Glutamatergic neuron (in vitro differentiated cells): ENCODE data around the gene HIF3A. TPM values are rescaled to one million over a fixed set of nuclear protein-coding genes. Genes with fewer than 3 reads are reported as not detected.

Experiments used
- DNase-seq: peaks from one replicate; pipeline ENCODE4 v3.0.0; 2022
- H3K27ac Mint-ChIP-seq: one replicate; pipeline ENCODE4 v1.8.0; 2020; ENCODE audit warnings: mild to moderate bottlenecking, mixed read lengths, inconsistent platforms; ENCODE audit not compliant: unreplicated experiment
- H3K27me3 Mint-ChIP-seq: one replicate; pipeline ENCODE4 v1.8.0; 2020; ENCODE audit warnings: mild to moderate bottlenecking, moderate library complexity, mixed read lengths, inconsistent platforms; ENCODE audit not compliant: unreplicated experiment
- H3K36me3 Mint-ChIP-seq: one replicate; pipeline ENCODE4 v1.8.0; 2020; ENCODE audit warnings: mild to moderate bottlenecking, mixed read lengths, inconsistent platforms; ENCODE audit not compliant: unreplicated experiment
- H3K4me1 Mint-ChIP-seq: one replicate; pipeline ENCODE4 v1.8.0; 2020; ENCODE audit warnings: mild to moderate bottlenecking, low read depth, mixed read lengths, inconsistent platforms; ENCODE audit not compliant: unreplicated experiment
- H3K4me3 Mint-ChIP-seq: one replicate; pipeline ENCODE4 v1.8.0; 2020; ENCODE audit warnings: mild to moderate bottlenecking, mixed read lengths, inconsistent platforms; ENCODE audit not compliant: unreplicated experiment
- H3K9me3 Mint-ChIP-seq: one replicate; pipeline ENCODE4 v1.8.0; 2020; ENCODE audit warnings: mild to moderate bottlenecking, moderate library complexity, mixed read lengths, inconsistent platforms; ENCODE audit not compliant: unreplicated experiment
- CTCF ChIP-seq: fragments of 200-600 bp; sonication (generic); IDR thresholded peaks from one replicate; pipeline ENCODE4 v1.5.0; 2021; ENCODE audit not compliant: partially characterized antibody, unreplicated experiment
- total RNA-seq: library from RNA; stranded (reverse); fragmentation: NEBNext Ultra II Directional; extraction: Animal tissue kit (Norgen Biotek cat#: 25700); gene quantifications from one replicate; pipeline ENCODE4 v1.2.1, GENCODE V29; 2021; ENCODE audit not compliant: unreplicated experiment

The HIF3A gene
- total RNA-seq, 1 donor from 2014 or later: 4.4 TPM

GRCh38 chr19:46279177-46279576, 17.7 kb upstream of the HIF3A start:
- no peak for DNase-seq
- no peak overlapping the region for H3K4me3 Mint-ChIP-seq
- H3K27ac Mint-ChIP-seq: no peak overlapping the region

GRCh38 chr19:46283771-46284170, 13.1 kb upstream of the HIF3A start:
- no peaks in the 10 kb centered on the region for H3K4me1 Mint-ChIP-seq
- peaks cover 1% of the 10 kb centered on the region for H3K9me3 Mint-ChIP-seq
- no peak overlapping the region for H3K27ac Mint-ChIP-seq
- no peaks in the 10 kb centered on the region for H3K36me3 Mint-ChIP-seq
- peaks cover 4% of the 10 kb centered on the region for H3K27me3 Mint-ChIP-seq
- no peak for TF ChIP-seq CTCF
- no peak for DNase-seq
- H3K4me3 Mint-ChIP-seq: no peak overlapping the region

More at GRCh38 chr19:46279177-46279576, 17.7 kb upstream of the HIF3A start:
- Mint-ChIP-seq H3K4me1 (no peaks in the 10 kb centered on the region), H3K9me3 (peaks cover 3% of the 10 kb centered on the region), H3K27me3 (peaks cover 1% of the 10 kb centered on the region), H3K36me3 (no peaks in the 10 kb centered on the region)
- TF ChIP-seq CTCF: no peak

- no peak overlapping the region for H3K27ac Mint-ChIP-seq
- H3K4me3 Mint-ChIP-seq: no peak overlapping the region
- no peak for TF ChIP-seq CTCF
- no peaks in the 10 kb centered on the region for H3K36me3 Mint-ChIP-seq
- H3K4me1 Mint-ChIP-seq: no peaks in the 10 kb centered on the region
- H3K27me3 Mint-ChIP-seq: peaks cover 3% of the 10 kb centered on the region
- H3K9me3 Mint-ChIP-seq: peaks cover 1% of the 10 kb centered on the region
- no peak for DNase-seq
Measured at GRCh38 chr19:46284635-46285034, 12.2 kb upstream of the HIF3A start.

DNA sequence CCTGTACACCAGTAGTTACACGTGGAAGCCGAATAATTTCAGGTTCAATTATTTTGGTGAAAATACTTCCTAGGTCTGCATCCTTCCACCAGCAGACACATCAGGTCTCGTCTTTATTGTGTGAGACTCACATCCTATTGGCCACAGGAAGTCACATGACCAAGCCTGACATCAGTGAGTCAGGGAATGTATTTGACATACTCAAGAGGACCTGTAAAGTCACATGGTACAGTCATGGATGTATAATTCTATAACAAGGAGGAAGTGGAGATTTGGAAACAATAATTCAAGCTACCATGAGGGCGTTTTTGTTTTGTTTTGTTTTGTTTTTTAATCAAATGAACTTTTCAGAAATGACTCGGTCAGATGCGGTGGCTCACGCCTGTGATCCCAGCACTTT, 9.3 kb upstream of the HIF3A start:
- no peak for TF ChIP-seq CTCF
- H3K36me3 Mint-ChIP-seq: no peaks in the 10 kb centered on the region
- H3K27me3 Mint-ChIP-seq: peaks cover 3% of the 10 kb centered on the region
- H3K4me1 Mint-ChIP-seq: no peaks in the 10 kb centered on the region
- DNase-seq: no peak
- peaks cover 1% of the 10 kb centered on the region for H3K9me3 Mint-ChIP-seq
- H3K4me3 Mint-ChIP-seq: no peak overlapping the region
- no peak overlapping the region for H3K27ac Mint-ChIP-seq

DNA sequence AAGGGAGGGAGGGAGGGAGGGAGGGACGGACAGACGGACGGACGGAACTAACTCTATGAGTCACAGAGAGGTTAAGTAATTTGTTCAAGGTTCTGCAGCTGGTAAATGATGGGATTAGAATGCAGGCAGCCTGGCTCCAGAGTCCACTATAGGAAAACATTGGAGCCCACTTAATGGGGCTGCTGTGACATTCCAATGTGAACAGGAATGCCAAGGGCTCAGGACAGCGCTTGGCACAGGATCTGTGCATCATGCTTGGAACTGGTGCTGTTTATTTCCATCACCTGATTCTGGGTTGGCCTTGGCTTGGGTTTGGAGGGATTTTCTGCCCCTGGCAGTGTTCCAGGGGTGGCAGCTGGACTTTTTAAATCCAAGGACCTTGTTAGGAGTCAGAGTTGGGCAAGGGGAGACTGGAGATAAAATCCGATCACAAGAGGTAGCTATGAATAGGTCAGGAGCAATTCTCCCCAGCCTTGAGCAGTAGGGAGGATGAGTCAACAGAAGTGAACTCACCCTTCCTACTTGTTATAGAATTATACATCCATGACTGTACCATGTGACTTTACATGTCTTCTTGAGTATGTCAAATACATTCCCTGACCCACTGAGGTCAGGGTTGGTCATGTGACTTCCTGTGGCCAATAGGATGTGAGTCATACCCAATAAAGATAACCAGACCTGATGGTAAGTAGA, 7.8 kb upstream of the HIF3A start:
- Mint-ChIP-seq H3K36me3 (no peaks in the 10 kb centered on the region), H3K27me3 (peaks cover 3% of the 10 kb centered on the region), H3K27ac (no peak overlapping the region), H3K4me1 (no peaks in the 10 kb centered on the region), H3K4me3 (no peak overlapping the region), H3K9me3 (peaks cover 1% of the 10 kb centered on the region)
- TF ChIP-seq CTCF: no peak
- no peak for DNase-seq
